GM19468 (cell line): Measurements from ENCODE around the gene GJC1.
"Not testable (repeated sequence)": the region's sequence is repeated elsewhere in the genome, so short reads cannot be mapped to it uniquely, and the experiment has no call there.

Experiments used
- ATAC-seq: cut with Tn5 transposase; IDR thresholded peaks from one replicate; pipeline ENCODE4 v1.9.1; 2021; ENCODE audit warnings: mild to moderate bottlenecking, moderate library complexity, moderate number of reproducible peaks; ENCODE audit not compliant: unreplicated experiment; ENCODE audit errors: extremely low read depth

GJC1 gene

GRCh38 chr17:44846206-44846605, 16.1 kb upstream of the GJC1 start:
- ATAC-seq = no peak

- ATAC-seq = no peak
Measured at GRCh38 chr17:44844390-44844830, 14.3 kb upstream of the GJC1 start.

- ATAC-seq = no peak
Measured at GRCh38 chr17:44842748-44843147, 12.7 kb upstream of the GJC1 start.

- ATAC-seq = no peak
Measured at GRCh38 chr17:44840936-44841335, 10.8 kb upstream of the GJC1 start.

GRCh38 chr17:44840274-44840673, 10.2 kb upstream of the GJC1 start:
- no peak for ATAC-seq

GRCh38 chr17:44837196-44837595, 7.1 kb upstream of the GJC1 start:
- ATAC-seq = no peak

GRCh38 chr17:44832805-44833204, 2.7 kb upstream of the GJC1 start:
- ATAC-seq = no peak

GRCh38 chr17:44831371-44831770, 1.3 kb upstream of the GJC1 start:
- no peak for ATAC-seq

GRCh38 chr17:44830359-44831288, 537 bp upstream of the GJC1 start:
- no peak for ATAC-seq

GRCh38 chr17:44828919-44829522, 1.1 kb downstream of the GJC1 start:
- no peak for ATAC-seq

GRCh38 chr17:44827863-44828262, 2.2 kb downstream of the GJC1 start:
- ATAC-seq = no peak

- no peak for ATAC-seq
Measured at GRCh38 chr17:44826123-44826790, 3.8 kb downstream of the GJC1 start.

GRCh38 chr17:44825236-44825635, 4.9 kb downstream of the GJC1 start:
- ATAC-seq = not testable (repeated sequence)

- ATAC-seq = no peak
Measured at GRCh38 chr17:44820631-44821212, 9.4 kb downstream of the GJC1 start.

GRCh38 chr17:44818508-44818907, 11.6 kb downstream of the GJC1 start:
- not testable (repeated sequence) for ATAC-seq

GRCh38 chr17:44812263-44812662, 17.8 kb downstream of the GJC1 start:
- ATAC-seq = no peak

GRCh38 chr17:44808656-44809388, 21.3 kb downstream of the GJC1 start:
- ATAC-seq = not testable (repeated sequence)

GRCh38 chr17:44808156-44808555, 21.9 kb downstream of the GJC1 start:
- ATAC-seq = no peak

- no peak for ATAC-seq
Measured at GRCh38 chr17:44807817-44808155, 22.3 kb downstream of the GJC1 start.
